CD4-positive, alpha-beta T cell treated with Interferon gamma for 1 hour (primary cell): ENCODE results near the gene SLMAP.
"Not testable (repeated sequence)": the region's sequence is repeated elsewhere in the genome, so short reads cannot be mapped to it uniquely, and the experiment has no call there.

ENCODE experiments used
- DNase-seq: peaks from one replicate; pipeline ENCODE4 v3.0.0-alpha.2; 2020

The SLMAP gene

DNA sequence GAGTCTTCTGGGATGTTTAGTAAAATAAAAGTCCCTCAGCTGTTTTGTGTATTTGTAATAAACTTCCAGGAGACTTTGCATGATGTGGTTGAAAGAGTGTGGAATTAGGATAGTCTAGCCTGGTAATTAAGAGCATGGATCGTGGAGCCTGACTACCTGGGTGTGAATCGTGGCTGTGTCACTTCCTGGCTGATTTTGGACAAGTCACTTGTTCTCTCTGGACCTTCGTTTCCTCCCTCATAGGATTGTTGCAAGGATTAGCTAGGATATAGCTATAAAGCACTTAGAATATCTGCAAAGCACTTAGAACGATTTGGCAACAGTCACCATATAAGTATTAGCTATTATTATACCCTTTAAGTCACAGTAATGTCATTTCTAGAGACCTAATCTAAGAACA lies 40.2 kb downstream of the SLMAP start:
- no peak for DNase-seq

DNA sequence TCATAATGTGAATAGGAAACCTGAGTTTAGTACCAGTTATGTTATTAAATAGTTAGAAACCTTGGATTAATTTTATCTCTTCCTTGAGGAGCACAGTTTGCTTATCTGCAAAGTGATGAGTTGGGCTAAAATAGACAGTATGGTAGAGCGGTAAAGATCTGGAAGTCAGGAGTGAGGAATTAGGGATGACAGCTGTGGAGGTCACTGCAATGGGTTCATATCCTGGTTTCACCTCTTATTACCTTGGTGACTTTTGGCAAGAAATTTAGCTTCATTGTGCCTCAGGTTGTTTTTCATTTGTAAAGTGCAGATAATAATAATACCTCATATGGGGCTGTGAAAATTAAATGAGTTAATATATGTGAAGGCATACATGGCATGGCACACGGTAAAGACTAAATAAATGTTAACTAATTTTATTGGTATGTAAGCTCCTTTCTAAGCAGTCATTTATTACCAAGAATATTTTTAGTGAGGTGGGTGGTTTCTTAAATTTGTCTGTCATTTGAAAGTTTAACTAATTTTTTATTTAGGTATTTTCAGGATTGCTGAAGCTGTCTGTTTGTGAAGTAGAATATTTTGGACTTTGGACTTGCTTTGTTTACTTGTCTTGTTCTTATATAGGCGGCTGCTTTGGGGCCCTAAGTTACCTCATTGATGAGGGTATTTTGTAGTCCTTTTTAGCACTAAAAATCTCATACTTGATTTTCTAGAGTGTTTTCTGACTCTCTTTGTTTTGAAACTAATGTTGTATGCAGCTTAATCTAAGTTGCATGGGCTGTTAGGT lies 41.8 kb downstream of the SLMAP start:
- no peak for DNase-seq

DNA sequence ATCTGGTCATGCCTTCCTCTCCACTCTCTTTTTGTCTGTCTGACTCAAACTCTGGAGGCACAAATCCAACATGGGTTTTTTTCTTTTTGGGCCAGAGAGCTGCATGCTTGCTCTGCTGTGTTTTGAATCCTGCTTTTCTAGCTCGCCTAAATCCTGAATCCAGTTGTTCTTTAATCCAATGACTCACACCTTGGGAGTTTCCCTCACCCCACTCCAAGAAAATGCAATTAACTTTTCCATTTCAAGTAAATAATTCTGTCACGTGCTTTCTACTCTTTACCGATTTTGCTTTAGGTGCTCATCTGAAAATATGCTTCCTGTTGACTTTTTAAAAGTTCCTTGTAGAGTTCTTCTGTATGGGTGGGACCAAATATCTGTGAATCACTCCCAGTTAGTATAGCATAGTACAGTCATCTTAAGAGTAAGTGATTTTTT lies 47.6 kb downstream of the SLMAP start:
- DNase-seq, result no peak

DNA sequence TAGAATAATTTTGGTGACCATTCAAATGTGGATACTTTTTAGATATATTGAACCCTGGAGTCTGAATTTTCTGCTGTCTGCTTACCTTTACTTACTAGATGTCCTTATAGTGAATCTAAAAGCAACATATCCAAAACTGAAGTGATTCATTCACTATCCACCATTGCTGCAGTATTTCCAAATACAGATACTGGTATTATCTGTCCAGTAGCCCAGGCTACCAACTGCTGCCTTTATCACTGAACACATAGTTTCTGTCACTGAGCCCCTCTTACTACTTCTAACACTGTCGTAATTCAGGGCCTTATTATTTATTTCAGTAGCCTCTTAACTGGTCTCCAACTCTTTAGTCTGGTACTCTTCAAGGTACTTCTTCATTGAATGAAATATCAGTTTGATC lies 49.2 kb downstream of the SLMAP start:
- no peak for DNase-seq

DNA sequence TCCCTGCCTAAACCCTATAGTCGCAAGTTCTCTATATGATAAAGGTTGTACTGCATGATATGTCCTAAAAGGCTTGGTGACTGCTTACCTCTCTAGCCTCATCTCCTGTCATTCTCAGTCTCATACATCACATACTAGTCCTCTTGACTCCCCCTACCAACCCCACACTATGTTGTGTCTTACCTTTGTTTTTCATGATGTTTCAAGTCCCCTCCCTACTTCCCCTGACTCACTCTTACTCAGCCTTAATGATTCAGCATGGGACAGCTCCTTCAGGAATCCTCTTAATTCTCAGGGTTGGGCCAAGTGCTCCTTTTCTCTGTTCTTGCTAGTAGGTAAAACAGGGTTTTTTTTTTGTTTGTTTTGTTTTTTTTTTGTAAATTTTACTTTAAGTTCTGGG lies 49.6 kb downstream of the SLMAP start:
- DNase-seq, result no peak

DNA sequence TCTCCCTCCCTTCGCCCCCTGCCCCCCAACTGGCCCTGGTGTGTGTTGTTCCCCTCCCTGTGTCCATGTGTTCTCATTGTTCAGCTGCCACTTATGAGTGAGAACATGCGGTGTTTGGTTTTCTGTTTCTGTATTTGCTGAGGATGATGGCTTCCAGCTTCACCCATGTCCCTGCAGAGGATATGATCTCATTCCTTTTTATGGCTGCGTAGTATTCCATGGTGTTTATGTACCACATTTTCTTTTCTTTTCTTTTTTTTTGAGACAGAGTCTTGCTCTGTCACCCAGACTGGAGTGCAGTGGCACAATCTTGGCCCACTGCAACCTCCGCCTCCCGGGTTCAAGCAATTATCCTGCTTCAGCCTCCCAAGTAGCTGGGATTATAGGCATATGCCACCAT lies 50.1 kb downstream of the SLMAP start:
- DNase-seq, result not testable (repeated sequence)

DNA sequence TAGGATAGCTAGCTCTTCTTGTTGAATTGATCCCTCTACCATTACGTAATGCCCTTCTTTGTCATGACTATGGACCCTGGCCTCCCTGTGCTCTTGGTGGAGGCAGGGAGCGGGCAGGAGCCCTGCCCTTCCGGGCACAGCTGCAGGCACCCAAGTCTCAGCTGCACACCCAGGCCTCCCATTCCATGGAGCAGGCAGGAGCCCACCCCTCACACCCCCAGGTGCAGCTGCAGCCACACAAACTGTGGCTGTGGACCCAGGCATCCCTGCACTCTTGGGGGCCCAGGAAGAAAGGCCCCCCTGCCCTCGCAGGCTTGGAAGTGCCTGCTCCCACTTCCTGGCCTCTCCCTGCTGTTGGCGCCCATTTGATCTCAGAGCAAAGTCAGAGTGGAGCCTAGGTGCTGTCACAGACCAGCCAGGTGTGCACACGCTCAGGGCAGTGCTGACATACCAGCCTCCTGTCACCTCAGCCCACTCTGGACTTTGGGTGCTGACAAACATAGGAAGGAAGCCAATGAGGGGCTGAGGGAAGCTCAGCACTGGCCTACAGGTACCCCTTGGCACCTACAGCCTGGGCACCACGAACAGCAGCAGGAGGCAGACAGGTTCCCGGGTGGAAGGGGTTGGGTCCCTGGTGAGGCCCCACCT lies 53.0 kb downstream of the SLMAP start:
- DNase-seq, result no peak

DNA sequence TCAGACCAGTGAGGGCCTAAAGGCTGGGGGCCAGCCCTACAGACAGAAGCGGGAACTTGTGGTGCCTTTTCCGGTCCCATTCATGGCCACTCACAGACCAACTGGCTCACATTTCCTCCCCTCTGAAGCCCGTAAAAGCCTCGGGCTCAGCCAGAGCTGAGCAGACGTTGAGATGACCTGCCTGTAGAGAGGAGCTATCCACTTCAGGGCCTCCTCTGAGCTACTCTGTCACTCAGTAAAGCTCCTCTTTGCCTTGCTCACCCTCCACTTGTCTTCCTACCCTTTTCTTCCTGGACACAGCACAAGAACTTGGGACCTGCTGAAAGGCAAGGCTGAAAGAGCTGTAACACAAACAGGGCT lies 53.5 kb downstream of the SLMAP start:
- DNase-seq, result no peak

DNA sequence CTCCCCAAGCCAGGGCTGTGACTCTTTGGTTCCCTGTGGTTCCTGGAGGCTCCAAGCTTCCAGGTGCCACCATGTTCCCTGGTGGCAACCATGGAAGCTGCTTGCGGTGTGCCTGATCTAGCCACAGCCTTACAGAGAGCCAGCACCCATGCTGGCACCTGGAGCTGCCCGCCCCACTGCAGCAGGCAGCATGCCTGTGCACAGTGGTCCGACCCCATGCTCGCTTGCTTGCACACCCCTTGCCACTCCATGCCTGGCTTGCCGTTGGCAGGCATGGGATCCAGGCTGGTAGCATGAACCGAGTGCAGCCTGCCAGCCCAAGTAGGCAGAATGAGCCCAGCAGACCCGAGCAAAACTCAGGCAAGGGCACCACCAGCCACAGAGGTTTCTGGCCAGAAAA lies 53.9 kb downstream of the SLMAP start:
- no peak for DNase-seq

DNA sequence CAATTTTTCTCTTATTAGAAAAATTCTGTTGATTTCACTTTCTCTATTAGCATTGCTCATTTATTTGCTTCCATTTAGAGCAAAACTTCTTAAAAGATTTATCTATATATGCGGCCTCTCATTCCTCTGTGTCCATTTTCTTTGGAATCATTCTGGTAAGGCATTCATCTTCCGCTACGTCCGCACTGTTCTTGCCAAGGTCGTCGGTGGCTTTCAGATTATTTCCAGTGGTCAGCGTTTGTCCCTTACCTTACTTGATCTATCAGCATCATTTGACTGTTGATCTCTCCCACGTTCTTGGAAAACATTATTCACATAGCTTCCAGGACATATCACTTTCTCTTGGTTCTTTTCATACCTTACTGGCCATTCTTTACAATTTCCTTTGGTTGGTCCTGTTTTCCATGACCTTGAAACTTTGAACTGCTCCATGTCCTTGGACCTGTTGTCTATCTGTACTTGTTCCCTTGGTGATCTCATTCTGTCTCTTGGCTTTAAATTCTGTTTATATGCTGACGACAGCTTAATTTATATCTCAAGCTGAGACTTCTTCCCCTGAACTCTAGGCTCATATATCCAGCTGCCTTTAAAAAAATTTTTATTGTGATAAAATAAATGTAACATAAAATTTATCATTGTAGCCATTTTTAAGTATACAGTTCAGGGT lies 54.5 kb downstream of the SLMAP start:
- DNase-seq, result no peak

DNA sequence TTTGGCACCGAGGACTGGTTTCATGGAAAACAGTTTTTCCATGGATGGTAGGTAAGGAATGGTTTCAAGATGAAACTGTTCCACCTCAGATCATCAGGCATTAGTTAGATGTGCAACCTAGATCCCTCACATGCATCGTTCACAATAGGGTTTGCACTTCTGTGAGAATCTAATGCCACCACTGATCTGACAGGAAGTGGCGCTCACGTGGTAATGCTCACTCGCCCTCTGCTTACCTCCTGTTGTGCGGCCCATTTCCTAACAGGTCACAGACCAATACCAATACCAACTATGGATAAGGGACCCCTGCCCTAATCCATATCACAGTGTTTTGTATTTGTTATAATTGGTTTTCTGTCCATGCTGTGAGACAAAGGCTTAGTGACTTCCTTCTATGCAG lies 58.9 kb downstream of the SLMAP start:
- peak; percentile 24 for DNase-seq

DNA sequence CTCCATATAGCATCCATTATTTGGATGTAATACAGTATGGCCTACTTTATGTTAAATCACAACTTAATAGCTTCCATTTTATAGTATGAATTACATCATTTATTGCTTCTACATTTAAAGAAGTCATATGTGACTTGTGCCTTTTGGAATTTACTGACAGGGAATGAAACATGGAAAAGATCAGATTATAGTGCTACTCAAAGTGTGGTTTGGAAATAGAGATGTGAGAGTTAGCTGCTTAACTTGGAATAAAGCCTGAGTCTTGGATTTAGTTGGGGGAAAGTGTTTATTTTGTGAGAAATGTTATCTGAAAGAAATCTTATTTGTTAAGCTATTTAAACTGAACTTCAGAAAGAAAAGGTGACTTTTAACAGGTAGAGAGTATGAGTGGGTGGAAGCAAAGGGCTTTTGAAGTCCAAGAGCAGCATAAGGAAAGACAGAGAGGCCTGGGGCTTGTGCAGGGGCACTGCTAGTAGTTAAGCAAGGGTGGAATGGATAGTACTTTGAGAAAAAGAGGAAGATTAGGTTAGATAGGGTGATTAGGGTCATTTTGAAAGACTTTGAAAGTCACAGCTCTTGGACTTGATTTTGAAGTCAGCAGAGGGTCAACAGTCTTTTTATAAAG lies 60.5 kb downstream of the SLMAP start:
- DNase-seq, result no peak

DNA sequence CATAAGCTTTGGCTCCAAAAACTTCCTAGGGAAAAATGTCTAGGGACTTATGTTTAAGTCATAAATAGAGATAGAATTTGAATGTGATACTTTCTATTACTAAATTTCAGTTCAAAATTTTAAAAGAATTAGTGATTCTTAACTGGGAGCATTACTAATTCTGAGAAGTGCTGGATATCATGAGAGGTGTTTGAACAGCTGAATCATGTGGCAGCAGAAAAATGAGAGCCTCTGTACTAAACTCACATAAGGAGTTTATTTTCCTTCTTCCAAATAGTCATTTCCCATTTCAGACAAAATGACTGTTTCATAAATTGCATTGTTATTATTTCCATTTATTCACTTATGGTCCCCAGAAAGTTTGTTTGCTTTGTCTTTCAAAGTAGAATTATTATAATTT lies 62.7 kb downstream of the SLMAP start:
- no peak for DNase-seq

DNA sequence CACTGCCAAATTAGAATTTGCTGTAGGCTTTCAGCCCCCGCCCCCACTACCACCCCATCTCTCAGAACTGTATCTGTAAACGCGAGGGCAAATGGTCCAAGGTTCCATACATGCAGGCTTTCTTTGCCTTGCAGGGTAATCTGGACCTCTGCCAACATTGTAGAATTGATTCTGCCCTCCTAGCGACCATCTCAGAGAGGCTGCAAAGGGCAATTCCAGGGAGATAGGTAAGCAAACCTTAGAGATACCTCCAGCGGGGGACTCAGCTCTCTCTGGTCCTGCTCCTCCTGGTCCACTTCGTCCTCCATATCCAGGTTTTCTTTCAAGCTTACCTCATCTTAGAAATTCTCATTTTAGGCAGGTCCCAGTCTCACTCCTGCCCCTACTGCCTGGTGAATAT lies 64.4 kb downstream of the SLMAP start:
- no peak for DNase-seq

DNA sequence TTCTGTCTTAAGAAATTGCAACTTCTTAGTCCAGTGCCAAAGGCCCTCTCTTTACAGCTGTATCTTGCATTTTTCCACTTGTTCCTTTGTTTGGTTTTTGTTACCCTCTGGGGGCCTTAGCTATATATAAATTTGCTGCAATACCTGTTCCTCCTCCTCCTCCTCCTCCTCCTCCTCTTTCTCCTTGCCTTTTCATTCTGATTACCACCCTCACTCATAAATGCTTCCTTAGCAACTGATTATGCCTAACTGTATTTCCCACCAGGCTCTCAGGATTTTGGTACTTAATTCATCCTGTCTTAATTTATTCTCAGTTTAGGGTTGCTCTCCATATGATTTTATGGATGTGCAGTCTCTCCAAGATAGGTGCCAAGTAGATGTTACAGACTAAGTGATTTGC lies 65.7 kb downstream of the SLMAP start:
- DNase-seq, result no peak

DNA sequence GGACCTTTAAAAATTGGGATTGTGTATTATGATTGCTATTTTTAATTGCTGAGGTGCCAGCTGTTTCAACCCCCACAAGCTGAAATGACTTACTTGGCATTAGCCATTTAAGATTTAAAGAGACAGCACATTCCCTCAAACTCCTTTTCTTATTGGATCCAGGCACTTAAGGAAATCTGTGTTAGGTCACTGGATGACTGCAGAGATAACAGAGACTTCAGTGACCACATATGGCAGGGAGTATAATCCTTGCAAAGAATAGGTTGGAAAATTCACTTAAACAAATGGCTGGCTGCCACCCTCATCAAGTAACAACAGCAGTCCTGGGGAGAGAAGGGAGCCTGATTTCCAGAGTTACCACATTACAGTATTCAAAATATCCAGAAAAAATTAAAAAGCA lies 66.6 kb downstream of the SLMAP start:
- no peak for DNase-seq

DNA sequence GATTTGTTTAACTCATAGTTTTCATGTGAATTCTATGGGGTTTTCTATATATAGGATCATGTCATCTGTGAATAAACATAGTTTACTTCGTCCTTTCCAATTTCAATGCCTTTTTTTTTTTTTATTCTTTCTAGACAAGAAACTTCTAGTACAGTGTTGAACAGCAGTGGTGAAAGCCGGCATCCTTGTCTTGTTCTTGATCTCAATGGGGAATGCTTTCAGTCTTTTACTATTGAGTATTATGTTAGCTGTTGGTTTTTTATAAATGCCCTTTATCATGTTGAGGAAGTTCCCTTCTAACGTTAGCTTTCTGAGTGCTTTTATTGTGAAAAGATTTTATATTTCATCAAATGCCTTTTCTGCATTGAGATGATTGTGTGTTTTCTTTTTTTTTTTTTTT lies 69.0 kb downstream of the SLMAP start:
- no peak for DNase-seq

DNA sequence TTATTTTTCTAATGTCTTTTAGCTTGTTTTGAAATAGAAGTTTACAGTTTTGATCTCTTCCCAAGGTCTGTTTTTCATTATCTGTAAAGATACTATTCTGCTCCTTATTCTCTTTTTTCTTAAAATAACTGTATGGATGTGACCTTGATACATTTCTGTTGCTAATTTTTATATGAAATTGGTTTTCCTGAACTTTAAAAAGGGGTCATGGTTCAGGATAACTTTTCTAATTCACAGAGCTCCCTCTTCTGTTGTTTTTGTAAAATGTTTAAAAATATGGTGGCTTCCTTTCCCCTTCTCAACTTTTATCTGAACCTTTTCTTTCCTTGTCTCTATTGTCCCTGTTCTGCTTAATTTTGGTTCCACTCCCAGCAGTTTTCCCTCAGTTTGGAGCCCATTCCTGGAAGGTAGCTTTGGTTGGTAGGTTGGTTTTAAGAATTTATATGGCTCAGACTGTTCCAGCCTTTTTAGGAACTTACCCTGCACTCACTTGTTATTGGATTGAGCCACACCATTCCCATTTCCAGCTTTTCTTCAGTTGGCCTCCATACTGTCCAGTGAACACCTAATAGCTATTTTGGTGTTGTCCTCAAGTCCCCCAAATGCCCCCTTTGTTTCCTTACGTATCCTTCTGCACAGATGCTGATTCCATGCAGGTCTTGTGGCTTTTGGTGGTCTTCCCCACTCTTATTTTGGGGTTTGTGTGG lies 70.3 kb downstream of the SLMAP start:
- DNase-seq, result no peak

DNA sequence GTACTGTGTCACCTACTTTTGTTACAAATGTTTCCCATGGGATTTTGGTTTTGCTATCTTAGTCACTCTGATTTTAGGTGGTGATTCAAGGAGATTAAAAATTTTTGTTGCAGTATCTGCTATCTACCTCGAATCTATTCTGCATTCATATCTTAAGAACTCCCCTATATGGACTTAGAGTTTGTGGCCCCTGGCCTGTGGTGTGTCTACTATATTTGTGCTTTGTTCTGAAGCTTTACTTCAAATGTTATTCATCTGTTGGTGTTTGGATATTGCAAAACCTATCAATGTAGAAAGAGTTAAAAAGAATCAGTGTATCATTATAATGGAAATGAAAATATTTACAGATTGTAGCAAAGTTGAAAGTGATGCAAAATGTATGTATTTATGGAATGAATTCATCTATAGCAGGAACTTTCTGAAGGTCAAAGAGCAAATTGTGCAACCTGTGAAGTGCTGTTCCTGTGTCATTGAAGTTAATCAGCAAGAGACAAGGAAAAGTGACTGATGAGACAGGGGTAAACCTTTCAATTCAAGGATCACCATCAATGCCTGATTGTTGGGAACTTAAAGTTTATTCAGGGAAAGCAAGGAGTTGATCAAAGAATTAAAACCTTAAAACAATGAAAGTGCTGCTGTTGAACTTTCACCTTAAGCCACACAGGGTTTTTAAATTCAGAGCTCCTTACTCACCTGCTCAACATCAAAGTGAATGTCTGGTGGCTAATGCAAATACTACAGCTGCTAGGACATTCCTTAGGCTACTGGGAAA lies 71.0 kb downstream of the SLMAP start:
- DNase-seq, result no peak

DNA sequence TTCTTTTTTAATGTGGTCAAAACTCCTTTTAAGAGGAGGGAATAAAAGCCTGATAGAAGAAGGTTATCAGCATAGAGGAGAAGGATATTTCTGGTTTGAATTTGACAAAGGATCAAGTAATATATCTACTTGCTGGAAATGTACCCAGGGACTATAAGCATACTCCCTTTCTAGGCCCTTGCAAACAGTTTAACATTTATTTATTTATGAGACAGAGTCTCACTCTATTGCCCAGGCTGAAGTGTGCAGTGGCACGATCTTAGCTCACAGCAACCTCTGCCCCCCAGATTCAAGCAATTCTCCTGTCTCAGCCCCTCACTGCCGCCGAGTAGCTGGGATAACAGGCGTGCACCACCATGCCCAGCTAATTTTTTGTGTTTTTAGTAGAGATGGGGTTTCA lies 71.6 kb downstream of the SLMAP start:
- no peak for DNase-seq

DNA sequence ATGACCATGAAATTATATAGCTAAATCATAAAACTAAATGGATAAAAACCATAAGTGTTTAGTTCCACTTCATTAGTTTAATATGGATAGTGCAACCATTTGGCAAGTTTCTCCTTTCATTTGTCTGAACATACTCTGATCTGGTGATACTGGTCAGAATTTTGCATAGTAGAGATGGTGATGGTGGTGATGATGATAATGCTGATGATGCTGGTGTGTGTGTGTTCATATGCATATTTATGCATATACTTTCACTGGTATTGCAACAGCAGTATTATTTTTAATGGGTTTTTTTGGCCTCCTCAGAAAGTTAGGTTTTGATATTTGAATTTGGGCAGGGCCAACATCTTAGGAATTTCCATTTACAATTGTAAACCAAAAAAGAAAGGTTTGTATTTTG lies 76.4 kb downstream of the SLMAP start:
- no peak for DNase-seq

DNA sequence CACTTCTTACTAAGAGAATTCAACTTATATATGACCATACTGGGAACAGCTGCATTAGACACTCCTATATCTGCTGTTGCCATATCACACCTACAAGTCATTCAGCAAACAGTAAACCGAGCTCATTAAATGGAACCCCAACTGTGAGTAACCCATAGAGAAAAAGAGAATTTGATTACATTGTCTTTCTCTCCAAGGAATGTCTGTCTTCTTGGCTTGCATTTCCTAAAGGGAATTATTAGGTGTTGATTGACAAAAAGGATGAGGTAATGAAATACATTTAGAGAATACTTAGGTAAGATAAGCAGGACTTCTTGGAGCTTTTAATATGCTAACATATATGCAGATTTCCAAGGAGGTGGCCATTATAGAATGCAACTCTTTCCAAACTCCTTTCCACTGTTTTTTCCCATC lies 76.8 kb downstream of the SLMAP start:
- no peak for DNase-seq
